ENCODE data around the gene DIS3L2.
"Not testable (repeated sequence)": the region's sequence is repeated elsewhere in the genome, so short reads cannot be mapped to it uniquely, and the experiment has no call there.

The DIS3L2 gene

GRCh38 chr2:232326274-232327104 lies 365.0 kb downstream of the DIS3L2 start:
- DNase-seq = not testable (repeated sequence)

GRCh38 chr2:232327105-232328031 lies 365.9 kb downstream of the DIS3L2 start:
- DNase-seq = peak; percentile 55 to 79 (median 67)

- no peak for DNase-seq
Measured at GRCh38 chr2:232328032-232328422, 366.5 kb downstream of the DIS3L2 start.

- no peak for DNase-seq
Measured at GRCh38 chr2:232328516-232329460, 367.3 kb downstream of the DIS3L2 start.

GRCh38 chr2:232329716-232330067 lies 368.2 kb downstream of the DIS3L2 start:
- no peak for DNase-seq

- DNase-seq = no peak
Measured at GRCh38 chr2:232330068-232330999, 368.8 kb downstream of the DIS3L2 start.

GRCh38 chr2:232331061-232331460 lies 369.5 kb downstream of the DIS3L2 start:
- not testable (repeated sequence) for DNase-seq

GRCh38 chr2:232331641-232332040 lies 370.1 kb downstream of the DIS3L2 start:
- DNase-seq = not testable (repeated sequence)

GRCh38 chr2:232332244-232332939 lies 370.9 kb downstream of the DIS3L2 start:
- not testable (repeated sequence) for DNase-seq

- no peak for DNase-seq
Measured at GRCh38 chr2:232332940-232333259, 371.4 kb downstream of the DIS3L2 start.

- no peak for DNase-seq
Measured at GRCh38 chr2:232333361-232334135, 372.0 kb downstream of the DIS3L2 start.

- DNase-seq = not testable (repeated sequence)
Measured at GRCh38 chr2:232334136-232334884, 372.8 kb downstream of the DIS3L2 start.

GRCh38 chr2:232334885-232335205 lies 373.3 kb downstream of the DIS3L2 start:
- not testable (repeated sequence) for DNase-seq

- DNase-seq = not testable (repeated sequence)
Measured at GRCh38 chr2:232335206-232335858, 373.8 kb downstream of the DIS3L2 start.

GRCh38 chr2:232335859-232336215 lies 374.3 kb downstream of the DIS3L2 start:
- DNase-seq = no peak

GRCh38 chr2:232336241-232336736 lies 374.8 kb downstream of the DIS3L2 start:
- DNase-seq = no peak

GRCh38 chr2:232336981-232337720 lies 375.6 kb downstream of the DIS3L2 start:
- no peak for DNase-seq
